22Rv1 (cell line): ENCODE measurements around the gene SLC1A1.

ENCODE experiments used
- H3K27ac ChIP-seq: fragments of 450-650 bp; 2 replicates; pipeline ENCODE4 v1.5.1; 2017
- CTCF ChIP-seq: fragments of 450-650 bp; IDR thresholded peaks from 2 replicates; pipeline ENCODE4 v1.5.1; 2017; ENCODE audit warnings: mild to moderate bottlenecking
- ZFX ChIP-seq: fragments of 450-650 bp; IDR thresholded peaks from 2 replicates; pipeline ENCODE4 v1.6.1; 2017; ENCODE audit warnings: antibody characterized with exemption, borderline replicate concordance

SLC1A1 gene

GRCh38 chr9:4489919-4490704, at the start of gene SLC1A1:
TSS of gene SLC1A1 (plus strand) at chr9:4490468. CDS start at chr9:4490680, 212 bp downstream.
- TF ChIP-seq ZFX, result no peak
- no peak for TF ChIP-seq CTCF
- peak within 1 kb of the TSS; percentile 80 for H3K27ac ChIP-seq

GRCh38 chr9:4442806-4443205, 47.5 kb upstream of the SLC1A1 start:
- TF ChIP-seq ZFX (no peak), CTCF (no peak)
- H3K27ac ChIP-seq, result no peak overlapping the region

GRCh38 chr9:4443439-4443838, 46.8 kb upstream of the SLC1A1 start:
- H3K27ac ChIP-seq, result no peak overlapping the region
- no peak for TF ChIP-seq ZFX
- no peak for TF ChIP-seq CTCF

GRCh38 chr9:4461437-4461836, 28.8 kb upstream of the SLC1A1 start:
- TF ChIP-seq CTCF (no peak), ZFX (no peak)
- no peak overlapping the region for H3K27ac ChIP-seq

GRCh38 chr9:4463824-4464223, 26.4 kb upstream of the SLC1A1 start:
- no peak overlapping the region for H3K27ac ChIP-seq
- no peak for TF ChIP-seq CTCF
- TF ChIP-seq ZFX, result no peak

- H3K27ac ChIP-seq, result no peak overlapping the region
- TF ChIP-seq ZFX (no peak), CTCF (no peak)
Measured at GRCh38 chr9:4464911-4465513, 25.3 kb upstream of the SLC1A1 start.

- TF ChIP-seq CTCF (no peak), ZFX (no peak)
- H3K27ac ChIP-seq, result no peak overlapping the region
Measured at GRCh38 chr9:4465910-4466309, 24.4 kb upstream of the SLC1A1 start.
